C4-2B (cell line): ENCODE measurements around the gene ANKLE2.

Experiments
- ZFX ChIP-seq: fragments of 450-650 bp; IDR thresholded peaks from 2 replicates; pipeline ENCODE4 v1.6.1; 2017
- TF ChIP-seq, protein P1 (sequence below): fragments of 450-650 bp; conservative IDR thresholded peaks from 2 replicates; pipeline ENCODE4 v1.5.1; 2017; ENCODE audit warnings: mild to moderate bottlenecking

DNA sequence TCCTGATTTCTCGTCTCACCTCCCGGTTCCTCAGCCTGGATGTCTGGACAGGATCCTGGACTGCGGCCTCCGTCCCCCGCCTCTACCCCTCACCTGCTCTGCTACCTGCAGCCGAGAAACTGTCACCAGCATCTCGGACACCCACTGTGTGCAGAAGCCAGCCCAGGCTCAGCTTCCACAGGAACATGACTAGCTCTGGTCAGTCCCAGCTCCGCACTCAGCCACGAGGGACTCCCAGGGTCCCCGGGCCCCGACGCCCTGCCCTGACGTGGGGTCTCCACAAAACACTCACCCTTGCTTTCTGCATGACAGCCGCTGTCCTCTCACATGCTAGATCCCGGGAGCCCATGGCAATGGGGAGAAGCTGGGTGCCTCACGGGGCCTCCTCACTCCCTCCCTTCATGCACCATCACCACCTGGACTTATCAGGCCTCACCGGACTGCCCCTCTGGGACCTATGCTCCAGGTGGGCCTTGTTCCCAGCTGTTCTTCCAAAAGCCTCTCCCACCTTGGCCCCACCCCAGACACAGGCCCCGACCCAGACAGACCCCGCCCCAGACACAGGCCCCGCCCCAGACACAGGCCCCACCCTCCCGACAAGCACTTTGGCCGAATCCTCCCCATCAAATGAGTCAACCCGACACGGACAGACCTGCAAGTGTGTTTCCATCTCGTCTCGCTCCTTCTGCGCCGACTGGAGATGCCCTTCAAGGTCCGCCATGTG is 26.9 kb upstream of the ANKLE2 start:
- TF ChIP-seq, protein P1, sequence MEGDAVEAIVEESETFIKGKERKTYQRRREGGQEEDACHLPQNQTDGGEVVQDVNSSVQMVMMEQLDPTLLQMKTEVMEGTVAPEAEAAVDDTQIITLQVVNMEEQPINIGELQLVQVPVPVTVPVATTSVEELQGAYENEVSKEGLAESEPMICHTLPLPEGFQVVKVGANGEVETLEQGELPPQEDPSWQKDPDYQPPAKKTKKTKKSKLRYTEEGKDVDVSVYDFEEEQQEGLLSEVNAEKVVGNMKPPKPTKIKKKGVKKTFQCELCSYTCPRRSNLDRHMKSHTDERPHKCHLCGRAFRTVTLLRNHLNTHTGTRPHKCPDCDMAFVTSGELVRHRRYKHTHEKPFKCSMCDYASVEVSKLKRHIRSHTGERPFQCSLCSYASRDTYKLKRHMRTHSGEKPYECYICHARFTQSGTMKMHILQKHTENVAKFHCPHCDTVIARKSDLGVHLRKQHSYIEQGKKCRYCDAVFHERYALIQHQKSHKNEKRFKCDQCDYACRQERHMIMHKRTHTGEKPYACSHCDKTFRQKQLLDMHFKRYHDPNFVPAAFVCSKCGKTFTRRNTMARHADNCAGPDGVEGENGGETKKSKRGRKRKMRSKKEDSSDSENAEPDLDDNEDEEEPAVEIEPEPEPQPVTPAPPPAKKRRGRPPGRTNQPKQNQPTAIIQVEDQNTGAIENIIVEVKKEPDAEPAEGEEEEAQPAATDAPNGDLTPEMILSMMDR = no peak
- TF ChIP-seq ZFX = no peak
